ENCODE data around the gene NPFF. TPM values are rescaled to one million over a fixed set of nuclear protein-coding genes. Genes with fewer than 3 reads are reported as not detected.

Gene NPFF
- total RNA-seq, 1 donor, result not detected

DNA sequence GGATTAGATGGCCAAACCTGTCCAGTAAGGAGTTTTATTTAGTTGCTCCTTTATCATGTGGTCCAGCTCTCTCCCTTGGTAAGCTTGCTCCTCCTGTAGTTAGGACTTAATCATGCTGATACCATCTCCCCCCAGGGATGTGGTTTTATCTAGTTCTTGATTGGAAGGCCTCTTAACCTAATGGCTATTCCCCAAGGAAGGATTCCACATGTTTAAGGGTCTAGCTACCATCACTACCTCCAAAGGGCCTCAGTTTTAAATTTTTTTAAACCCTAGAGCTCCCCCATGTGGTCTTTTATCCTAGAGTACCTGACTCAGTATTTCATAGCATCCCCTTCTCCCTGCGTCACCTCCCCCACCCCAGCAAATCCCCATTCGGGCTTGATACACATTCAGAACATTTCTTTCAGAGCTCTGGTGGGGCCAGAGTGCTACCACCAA is 30.5 kb downstream of the NPFF start:
- H3K4me3 ChIP-seq (ENCODE audit: low read depth, low read length), result no peak overlapping the region
- peak; percentile 51 for DNase-seq (ENCODE audit: low read depth)
- TF ChIP-seq, protein P1, sequence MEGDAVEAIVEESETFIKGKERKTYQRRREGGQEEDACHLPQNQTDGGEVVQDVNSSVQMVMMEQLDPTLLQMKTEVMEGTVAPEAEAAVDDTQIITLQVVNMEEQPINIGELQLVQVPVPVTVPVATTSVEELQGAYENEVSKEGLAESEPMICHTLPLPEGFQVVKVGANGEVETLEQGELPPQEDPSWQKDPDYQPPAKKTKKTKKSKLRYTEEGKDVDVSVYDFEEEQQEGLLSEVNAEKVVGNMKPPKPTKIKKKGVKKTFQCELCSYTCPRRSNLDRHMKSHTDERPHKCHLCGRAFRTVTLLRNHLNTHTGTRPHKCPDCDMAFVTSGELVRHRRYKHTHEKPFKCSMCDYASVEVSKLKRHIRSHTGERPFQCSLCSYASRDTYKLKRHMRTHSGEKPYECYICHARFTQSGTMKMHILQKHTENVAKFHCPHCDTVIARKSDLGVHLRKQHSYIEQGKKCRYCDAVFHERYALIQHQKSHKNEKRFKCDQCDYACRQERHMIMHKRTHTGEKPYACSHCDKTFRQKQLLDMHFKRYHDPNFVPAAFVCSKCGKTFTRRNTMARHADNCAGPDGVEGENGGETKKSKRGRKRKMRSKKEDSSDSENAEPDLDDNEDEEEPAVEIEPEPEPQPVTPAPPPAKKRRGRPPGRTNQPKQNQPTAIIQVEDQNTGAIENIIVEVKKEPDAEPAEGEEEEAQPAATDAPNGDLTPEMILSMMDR (IDR thresholded peaks at IDR 0.05; ENCODE audit: insufficient read depth, low read length), result peak; percentile 19

DNA sequence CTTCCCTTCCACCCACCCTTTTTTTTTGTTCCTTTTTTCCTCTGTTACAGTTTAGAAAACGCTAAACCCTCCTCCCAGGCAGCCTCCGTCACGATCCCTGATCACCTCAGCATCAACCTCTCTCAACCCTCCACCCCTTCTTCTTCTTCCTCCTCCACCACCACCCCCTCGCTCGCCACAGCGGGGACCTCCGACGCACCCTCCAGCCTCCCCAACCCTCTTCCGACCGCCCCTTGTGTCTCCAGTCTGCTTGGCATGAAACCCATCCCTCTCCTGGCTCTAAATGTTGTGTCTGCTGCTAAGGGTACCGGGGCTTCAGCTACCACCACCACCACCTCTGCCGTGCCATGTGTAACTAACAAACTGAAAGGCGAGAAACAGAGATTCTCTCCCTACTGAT is 32.5 kb downstream of the NPFF start:
- TF ChIP-seq, protein P1 (IDR thresholded peaks at IDR 0.05; ENCODE audit: insufficient read depth, low read length), result no peak
- DNase-seq (ENCODE audit: low read depth), result no peak
- H3K4me3 ChIP-seq (ENCODE audit: low read depth, low read length), result no peak overlapping the region

DNA sequence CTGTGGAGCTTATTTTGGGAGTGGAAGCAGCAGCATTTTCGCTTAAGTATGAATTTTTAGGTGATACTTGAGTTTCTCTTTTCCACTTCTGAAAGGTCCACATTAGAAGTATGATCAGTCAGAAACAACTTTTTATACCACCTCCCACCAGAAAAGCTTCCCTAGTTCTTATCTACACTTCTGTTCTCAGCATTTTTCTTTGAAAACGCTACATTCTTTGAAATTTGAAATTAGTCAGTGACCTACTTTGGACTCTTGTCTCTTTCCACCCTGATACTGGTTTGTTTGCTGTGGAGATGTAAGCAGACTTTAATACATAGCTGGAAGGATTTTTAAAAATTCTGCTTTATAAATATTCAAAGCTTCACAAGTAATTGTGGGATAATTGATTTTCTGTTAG is 33.2 kb downstream of the NPFF start:
- TF ChIP-seq, protein P1 (IDR thresholded peaks at IDR 0.05; ENCODE audit: insufficient read depth, low read length), result no peak
- no peak overlapping the region for H3K4me3 ChIP-seq (ENCODE audit: low read depth, low read length)
- no peak for DNase-seq (ENCODE audit: low read depth)

DNA sequence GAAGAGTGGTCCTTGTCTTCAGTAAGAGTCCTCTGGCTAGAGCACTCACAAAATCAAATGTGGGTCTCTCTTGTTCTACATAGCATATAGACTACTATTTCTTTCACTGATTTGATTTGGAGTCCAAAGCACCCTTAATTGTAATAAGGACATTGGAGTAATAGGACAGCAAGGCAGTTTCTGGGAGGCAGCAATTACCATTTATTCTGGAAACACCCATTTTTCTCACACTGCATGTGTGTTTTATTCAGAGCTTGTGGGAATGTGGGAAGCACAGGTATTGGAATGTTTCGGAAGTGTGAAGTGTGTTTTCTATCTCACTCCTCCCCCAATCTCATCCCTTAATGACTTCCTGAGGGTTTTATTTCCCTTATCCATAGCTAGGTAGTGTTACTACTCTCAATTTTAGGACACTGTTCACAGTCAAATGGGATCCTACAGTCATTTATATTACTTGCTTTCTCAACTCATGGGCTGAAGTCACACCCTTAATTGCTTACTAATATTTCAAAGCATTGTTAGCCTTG is 35.2 kb downstream of the NPFF start:
- TF ChIP-seq, protein P1 (IDR thresholded peaks at IDR 0.05; ENCODE audit: insufficient read depth, low read length), result no peak
- no peak overlapping the region for H3K4me3 ChIP-seq (ENCODE audit: low read depth, low read length)
- DNase-seq (ENCODE audit: low read depth), result no peak

DNA sequence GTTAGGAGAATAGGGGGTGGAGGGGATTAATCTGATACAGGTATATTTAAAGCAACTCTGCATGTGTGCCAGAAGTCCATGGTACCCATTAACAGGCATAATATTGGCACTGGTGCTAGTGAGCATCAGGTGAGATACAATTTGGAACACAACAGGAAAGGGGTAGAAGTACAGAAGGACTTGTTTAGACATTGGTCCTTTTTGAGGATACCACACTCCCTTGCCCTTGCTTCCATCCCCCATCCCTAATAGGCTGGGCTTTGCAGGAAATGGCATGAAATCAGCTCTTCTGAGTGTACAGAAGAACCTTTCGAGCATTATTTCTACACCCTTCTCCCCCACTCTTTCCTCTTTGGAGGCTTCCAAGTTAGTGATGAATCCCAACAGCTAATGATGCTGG is 39.0 kb downstream of the NPFF start:
- TF ChIP-seq, protein P1 (IDR thresholded peaks at IDR 0.05; ENCODE audit: insufficient read depth, low read length), result no peak
- DNase-seq (ENCODE audit: low read depth), result no peak
- no peak overlapping the region for H3K4me3 ChIP-seq (ENCODE audit: low read depth, low read length)

DNA sequence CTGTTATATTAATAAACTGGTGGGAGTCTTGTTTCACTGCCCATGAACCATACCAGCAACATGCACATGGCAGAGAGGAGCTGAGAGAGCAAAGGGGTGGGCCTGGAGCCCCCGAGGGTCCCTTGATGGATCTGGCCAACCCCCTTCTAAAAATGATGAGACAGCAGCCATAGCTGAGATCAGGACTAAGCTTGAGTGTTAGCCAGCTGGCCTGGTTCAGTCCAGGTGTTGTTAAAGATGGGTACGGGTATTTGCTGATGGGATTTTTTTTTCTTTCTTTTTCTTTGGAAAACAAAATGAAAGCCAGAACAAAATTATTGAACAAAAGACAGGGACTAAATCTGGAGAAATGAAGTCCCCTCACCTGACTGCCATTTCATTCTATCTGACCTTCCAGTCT is 39.4 kb downstream of the NPFF start:
- no peak overlapping the region for H3K4me3 ChIP-seq (ENCODE audit: low read depth, low read length)
- DNase-seq (ENCODE audit: low read depth), result no peak
- TF ChIP-seq, protein P1 (IDR thresholded peaks at IDR 0.05; ENCODE audit: insufficient read depth, low read length), result no peak

DNA sequence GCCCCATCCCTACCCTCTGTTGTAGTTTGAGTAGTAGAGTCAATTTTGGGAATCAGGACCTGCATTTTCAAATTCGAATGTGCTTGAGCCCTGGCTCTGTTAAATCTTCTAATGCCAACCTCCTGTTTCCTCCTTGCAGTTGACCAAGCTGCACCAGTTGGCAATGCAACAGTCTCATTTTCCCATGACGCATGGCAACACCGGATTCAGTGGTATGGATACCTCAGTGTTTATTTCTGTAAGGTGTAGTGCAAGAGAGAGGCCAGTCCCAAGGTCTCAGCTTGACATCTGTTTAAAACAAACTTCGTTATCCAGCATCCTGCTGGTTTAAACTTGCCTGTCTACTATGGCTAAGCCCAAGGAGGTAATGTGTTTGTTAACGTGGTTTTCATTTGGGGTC is 40.2 kb downstream of the NPFF start:
- no peak for DNase-seq (ENCODE audit: low read depth)
- TF ChIP-seq, protein P1 (IDR thresholded peaks at IDR 0.05; ENCODE audit: insufficient read depth, low read length), result no peak
- no peak overlapping the region for H3K4me3 ChIP-seq (ENCODE audit: low read depth, low read length)
